HG03280 (cell line): ENCODE results near the gene SLC4A8.
"Not testable (repeated sequence)": the region's sequence is repeated elsewhere in the genome, so short reads cannot be mapped to it uniquely, and the experiment has no call there.

ENCODE experiments used
- ATAC-seq: cut with Tn5 transposase; IDR thresholded peaks from one replicate; pipeline ENCODE4 v1.9.1; 2021; ENCODE audit warnings: mild to moderate bottlenecking, moderate library complexity; ENCODE audit not compliant: unreplicated experiment

Gene SLC4A8

DNA sequence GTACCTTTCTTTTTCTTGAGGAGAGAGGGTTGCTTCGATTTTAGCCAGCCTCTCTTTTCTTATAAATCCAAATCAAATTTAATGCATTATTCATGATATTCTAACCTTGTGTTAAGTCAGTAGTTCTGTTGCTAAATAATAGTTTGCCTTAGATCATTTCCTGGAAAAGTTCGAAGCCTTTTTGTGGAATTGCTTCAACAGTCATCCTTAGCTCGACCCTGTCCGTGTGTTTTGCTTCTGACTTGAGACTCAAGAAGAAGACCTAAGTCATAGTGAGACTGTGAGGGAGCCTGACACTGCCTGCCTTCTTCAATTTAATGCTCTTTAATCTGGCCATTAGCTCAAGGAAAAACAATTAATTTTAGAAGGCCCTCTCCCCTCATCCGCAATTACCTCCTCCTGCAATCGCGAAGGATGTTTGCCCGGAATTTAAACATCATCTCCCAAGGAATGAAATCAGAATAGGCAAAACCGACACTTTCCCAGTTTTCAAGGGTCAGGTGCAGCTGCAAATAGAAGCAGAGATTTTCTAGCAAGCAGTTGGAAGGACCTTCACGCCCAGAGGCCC is 453 bp upstream of the SLC4A8 start:
- ATAC-seq = no peak

DNA sequence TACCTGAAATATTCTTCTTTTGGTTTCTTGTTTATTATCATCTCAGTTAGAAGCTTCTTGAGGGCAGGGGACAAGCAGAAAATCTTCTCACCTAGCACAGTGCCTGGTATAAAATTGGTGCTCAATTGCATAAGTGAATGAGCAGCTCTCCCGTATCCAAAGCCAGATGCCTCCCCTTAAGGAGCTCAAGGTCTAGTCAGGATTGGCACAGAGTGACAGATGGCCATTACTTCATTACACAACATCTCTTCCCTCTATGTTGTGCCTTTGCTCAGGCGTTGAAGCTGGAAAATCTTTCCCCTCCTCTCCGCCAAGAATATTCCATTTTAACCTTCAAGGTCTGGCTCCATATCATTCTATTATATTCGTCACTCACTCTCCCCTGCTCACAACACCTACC is 3.6 kb downstream of the SLC4A8 start:
- ATAC-seq = no peak

DNA sequence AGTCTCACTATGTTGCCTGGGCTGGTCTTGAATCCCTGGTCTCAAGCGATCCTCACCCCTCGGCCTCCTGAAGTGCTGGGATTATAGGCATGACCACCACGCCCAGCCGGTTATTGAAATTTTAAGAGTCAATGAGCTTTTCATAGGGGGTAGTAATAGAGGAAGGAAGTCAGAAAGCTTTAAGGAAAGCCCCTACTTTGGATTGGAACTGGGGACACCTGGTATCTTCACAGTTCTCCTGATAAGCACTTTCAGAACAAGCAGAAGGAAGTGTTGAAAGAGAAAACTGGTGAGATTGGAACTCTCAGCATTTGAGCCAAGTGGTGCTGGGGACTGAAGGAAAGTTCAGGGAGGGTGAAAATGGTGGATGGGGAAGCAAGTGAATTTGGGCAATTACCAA is 5.1 kb downstream of the SLC4A8 start:
- ATAC-seq = no peak

DNA sequence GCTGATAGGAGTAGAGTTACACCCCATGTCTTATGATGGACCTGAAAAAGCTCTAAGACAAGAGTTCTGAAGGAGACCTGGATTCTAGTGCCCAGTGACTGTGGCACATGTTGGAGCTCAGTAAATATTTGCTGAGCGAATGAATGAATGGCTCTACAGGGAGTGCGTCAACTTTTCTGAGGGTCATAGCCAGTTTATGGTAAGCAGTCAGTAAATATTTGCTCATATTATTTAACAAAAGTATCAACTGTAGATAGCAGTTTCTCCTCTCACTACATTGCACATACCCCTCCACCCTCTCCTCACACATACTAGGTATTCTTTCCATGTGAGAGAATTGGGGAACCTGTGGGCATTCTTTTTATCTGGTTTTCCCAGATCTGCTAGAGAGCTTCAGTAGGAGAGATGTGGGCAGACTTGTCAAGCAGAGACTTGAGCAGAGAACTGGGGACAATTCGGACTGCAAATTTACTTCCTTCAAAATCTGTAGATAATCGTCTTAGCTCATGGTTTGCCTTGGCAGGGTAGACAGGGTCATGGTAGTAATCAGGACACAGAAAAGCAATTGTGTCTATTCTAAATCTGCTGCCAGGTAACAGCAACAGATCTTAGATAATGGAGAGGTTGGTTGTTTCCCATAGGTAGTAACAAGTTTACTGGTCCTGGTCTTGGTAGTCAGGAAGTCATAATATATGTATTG is 5.7 kb downstream of the SLC4A8 start:
- no peak for ATAC-seq

GRCh38 chr12:51432921-51433320 is 8.3 kb downstream of the SLC4A8 start:
- no peak for ATAC-seq

- ATAC-seq = no peak
Measured at GRCh38 chr12:51434305-51434704, 9.7 kb downstream of the SLC4A8 start.

DNA sequence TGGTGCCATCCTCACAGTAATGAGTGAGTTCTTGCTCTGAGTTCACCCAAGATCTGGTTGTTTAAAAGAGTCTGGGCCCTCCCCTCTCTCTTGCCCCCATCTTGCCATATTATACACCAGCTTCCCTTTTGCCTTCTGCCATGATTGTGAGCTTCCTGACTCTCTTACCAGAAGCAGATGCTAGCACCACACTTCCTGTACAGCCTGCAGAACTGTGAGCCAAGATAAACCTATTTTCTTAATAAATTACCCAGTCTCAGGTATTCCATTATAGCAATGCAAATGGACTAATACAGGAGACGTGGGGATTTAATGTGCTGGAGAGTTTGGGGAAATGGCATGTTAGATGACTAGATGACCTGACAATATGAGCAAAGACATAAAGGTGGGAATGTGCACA is 12.8 kb downstream of the SLC4A8 start:
- ATAC-seq = no peak

DNA sequence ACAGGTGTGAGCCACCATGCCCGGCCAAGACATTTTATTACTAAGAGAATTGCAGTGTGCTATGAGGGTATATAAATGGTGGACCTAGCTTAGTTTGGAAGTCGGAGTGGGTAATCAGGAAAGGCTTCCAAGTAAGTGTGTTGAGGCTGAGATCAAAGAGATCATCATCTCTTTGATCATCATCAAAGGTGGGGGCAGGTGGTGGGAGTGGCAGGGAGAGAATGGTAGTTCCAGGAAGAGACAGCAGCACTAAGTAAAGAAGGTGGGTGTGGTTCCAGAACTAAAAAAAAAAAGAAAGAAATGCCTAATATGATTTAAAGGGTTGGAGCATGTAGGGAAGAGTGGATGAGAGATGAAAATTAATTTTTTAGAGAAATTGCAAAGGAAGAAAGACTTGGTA is 14.7 kb downstream of the SLC4A8 start:
- no peak for ATAC-seq

DNA sequence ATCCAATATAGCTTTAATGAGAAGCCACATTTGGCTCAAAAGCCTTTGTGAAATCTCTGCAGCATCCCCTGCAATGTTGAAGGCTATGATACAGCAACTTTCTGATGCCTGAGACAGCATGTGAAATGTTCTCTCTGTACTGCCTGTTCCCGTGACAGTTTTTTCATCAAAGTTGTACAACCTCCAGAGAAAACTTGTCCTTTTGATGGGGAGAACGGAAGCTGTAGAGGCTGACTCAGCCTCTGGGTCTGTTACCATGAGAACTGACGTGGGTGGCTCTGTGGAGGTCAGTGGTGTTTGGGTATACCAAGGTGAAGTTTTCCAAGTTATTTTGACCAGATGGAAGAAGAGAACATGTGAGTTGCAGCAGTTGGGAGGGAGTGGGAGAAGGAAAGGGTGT is 17.0 kb downstream of the SLC4A8 start:
- ATAC-seq = no peak

DNA sequence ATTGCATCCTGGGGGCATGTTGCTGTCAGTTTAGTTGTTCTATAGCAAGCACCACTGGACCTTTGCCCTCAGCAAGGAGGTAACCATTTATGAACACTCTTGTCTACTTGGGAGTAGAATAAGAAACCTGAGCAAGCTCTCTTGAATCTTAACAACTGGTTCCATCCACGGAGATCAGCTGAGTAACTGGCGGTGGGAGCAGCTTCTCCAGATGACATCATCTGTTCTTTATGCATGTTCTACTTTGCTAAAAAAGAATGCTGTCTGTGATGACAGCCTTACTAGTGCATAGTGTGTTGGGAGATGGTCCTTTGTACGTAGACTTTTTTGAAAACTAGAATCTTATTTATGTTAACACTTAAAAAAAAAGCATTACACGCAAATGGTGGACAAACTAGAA is 17.7 kb downstream of the SLC4A8 start:
- ATAC-seq = no peak

GRCh38 chr12:51443573-51443972 is 18.9 kb downstream of the SLC4A8 start:
- ATAC-seq = no peak

- ATAC-seq = no peak
Measured at GRCh38 chr12:51448618-51449256, 24.1 kb downstream of the SLC4A8 start.

DNA sequence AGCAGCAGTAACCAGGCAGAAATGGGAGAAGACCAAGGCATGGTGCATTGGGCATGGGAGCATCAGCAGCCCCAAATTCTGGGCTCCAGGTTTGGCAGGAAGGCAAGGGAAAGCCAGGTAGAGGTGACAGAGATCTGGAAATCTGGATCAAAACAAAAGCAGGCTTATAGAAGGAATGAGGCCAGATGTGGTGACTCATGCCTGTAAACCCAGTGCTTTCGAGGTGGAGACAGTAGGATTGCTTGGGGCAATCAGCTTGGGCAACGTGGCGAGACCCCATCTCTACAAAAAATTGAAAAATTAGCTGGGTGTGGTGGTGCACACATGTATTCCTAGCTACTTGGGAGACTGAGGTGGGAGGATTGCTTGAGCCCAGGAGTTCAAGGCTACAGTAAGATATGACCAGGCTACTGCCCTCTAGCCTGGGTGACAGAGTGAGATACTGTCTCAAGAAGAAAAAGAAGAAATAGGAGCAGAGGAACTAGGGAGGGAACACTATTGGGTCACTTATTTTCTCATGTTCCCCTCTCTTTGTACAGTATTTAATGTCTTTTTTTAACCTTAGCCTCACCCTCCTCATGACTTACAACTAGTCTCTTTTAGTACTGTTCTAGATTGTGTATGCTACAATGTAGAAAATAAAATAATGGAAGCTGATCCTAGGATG is 25.1 kb downstream of the SLC4A8 start:
- ATAC-seq = no peak

GRCh38 chr12:51450333-51450732 is 25.7 kb downstream of the SLC4A8 start:
- ATAC-seq = no peak

DNA sequence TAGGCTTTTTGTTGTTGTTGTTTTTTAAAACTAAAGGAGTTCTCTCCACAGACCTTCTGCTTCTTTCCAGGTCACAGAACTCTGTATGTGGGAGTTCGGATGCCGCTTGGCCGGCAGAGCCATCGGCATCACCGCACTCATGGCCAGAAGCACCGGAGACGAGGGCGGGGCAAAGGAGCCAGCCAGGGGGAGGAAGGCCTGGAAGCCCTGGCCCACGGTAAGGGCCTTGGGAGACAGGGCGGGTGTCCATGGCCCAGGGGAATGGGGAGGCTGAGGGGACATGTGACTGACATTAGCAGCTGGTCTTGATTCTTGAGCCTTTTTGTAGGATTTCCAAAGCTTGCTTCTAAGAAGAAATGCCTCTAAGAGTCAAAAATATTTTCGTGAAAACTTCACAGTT is 26.2 kb downstream of the SLC4A8 start:
- ATAC-seq = no peak

GRCh38 chr12:51454016-51454415 is 29.4 kb downstream of the SLC4A8 start:
- not testable (repeated sequence) for ATAC-seq

GRCh38 chr12:51455050-51455449 is 30.4 kb downstream of the SLC4A8 start:
- ATAC-seq = not testable (repeated sequence)

GRCh38 chr12:51458635-51459034 is 34.0 kb downstream of the SLC4A8 start:
- no peak for ATAC-seq

DNA sequence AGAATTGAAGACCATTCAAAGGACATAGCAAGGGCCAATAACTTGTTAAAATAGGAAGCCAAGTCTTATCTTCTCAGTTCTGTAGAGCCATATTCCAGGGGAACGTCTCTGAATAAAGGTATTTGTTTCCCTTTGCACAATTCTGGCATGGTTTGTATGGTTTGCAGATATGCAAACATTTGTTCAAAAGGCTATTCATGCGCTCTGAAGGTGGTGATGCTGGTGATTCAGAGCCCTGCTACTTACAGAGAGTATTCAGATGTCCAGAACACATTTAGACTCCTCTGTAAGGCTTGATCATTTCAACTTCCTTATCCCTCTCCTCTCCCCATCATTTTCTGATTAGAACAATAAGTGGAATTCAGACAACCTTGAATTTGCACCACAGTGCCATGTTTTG is 35.9 kb downstream of the SLC4A8 start:
- ATAC-seq = no peak

- no peak for ATAC-seq
Measured at GRCh38 chr12:51465491-51465890, 40.9 kb downstream of the SLC4A8 start.

DNA sequence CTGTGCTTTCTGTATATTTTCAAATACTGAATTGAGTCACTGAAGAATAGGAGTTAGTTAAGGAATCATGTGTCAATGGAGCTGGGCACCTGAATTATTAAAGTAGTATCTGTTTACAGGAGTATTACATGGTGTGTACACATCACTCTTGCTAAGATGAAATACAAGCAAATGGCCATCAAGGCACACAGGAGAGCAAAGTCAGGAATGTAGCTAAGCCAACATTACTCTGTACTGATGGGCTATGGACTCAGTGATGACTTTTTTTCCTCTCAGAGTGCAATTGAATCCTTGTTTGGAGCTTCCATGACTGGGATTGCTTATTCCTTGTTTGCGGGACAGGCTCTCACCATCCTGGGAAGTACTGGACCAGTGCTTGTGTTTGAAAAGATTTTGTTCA is 45.5 kb downstream of the SLC4A8 start:
- no peak for ATAC-seq
